HG02798 (cell line): ENCODE results near the gene GATAD2B.
A peak's percentile ranks its signal among the peaks of the same experiment; 100 is the strongest.

Experiments
- ATAC-seq: cut with Tn5 transposase; IDR thresholded peaks from one replicate; pipeline ENCODE4 v1.9.1; 2021; ENCODE audit warnings: mild to moderate bottlenecking; ENCODE audit not compliant: unreplicated experiment, poor library complexity

Gene GATAD2B

GRCh38 chr1:153953859-153954365, 31.1 kb upstream of the GATAD2B start:
- no peak for ATAC-seq

- ATAC-seq: no peak
These were observed 29.0 kb upstream of the GATAD2B start for GRCh38 chr1:153951801-153952200.

- ATAC-seq: no peak
These were observed 28.4 kb upstream of the GATAD2B start for GRCh38 chr1:153951183-153951582.

GRCh38 chr1:153946622-153947241, 24.0 kb upstream of the GATAD2B start, which contains the start of gene DENND4B:
DENND4B (minus strand) TSS chr1:153946718; CDS start chr1:153944374, 2,344 bp downstream.
- ATAC-seq: peak; percentile 73

GRCh38 chr1:153945795-153946621, 23.2 kb upstream of the GATAD2B start:
- peak; percentile 77 for ATAC-seq

- no peak for ATAC-seq
These were observed 22.5 kb upstream of the GATAD2B start for GRCh38 chr1:153945131-153945794.

- no peak for ATAC-seq
These were observed 22.0 kb upstream of the GATAD2B start for GRCh38 chr1:153944827-153945117.

GRCh38 chr1:153944005-153944826, 21.4 kb upstream of the GATAD2B start:
- ATAC-seq: no peak

- ATAC-seq: no peak
These were observed 20.2 kb upstream of the GATAD2B start for GRCh38 chr1:153942766-153943549.

GRCh38 chr1:153941826-153942725, 19.3 kb upstream of the GATAD2B start:
- no peak for ATAC-seq

- ATAC-seq: no peak
These were observed 18.0 kb upstream of the GATAD2B start for GRCh38 chr1:153940756-153941155.

GRCh38 chr1:153939476-153939875, 16.7 kb upstream of the GATAD2B start:
- no peak for ATAC-seq

GRCh38 chr1:153938996-153939395, 16.2 kb upstream of the GATAD2B start:
- ATAC-seq: no peak

- ATAC-seq: no peak
These were observed 14.6 kb upstream of the GATAD2B start for GRCh38 chr1:153937331-153937730.

GRCh38 chr1:153936011-153936802, 13.4 kb upstream of the GATAD2B start:
- ATAC-seq: no peak

- no peak for ATAC-seq
These were observed 12.0 kb upstream of the GATAD2B start for GRCh38 chr1:153934746-153935145.

GRCh38 chr1:153933955-153934354, 11.2 kb upstream of the GATAD2B start:
- no peak for ATAC-seq

GRCh38 chr1:153933430-153933829, 10.7 kb upstream of the GATAD2B start:
- ATAC-seq: no peak
